GM18873 (cell line): ENCODE data around the gene MSX1.

ENCODE experiments used
- ATAC-seq: cut with Tn5 transposase; IDR thresholded peaks from one replicate; pipeline ENCODE4 v1.9.1; 2021; ENCODE audit warnings: mild to moderate bottlenecking, moderate library complexity, moderate number of reproducible peaks; ENCODE audit not compliant: unreplicated experiment, low FRiP score

Gene MSX1

DNA sequence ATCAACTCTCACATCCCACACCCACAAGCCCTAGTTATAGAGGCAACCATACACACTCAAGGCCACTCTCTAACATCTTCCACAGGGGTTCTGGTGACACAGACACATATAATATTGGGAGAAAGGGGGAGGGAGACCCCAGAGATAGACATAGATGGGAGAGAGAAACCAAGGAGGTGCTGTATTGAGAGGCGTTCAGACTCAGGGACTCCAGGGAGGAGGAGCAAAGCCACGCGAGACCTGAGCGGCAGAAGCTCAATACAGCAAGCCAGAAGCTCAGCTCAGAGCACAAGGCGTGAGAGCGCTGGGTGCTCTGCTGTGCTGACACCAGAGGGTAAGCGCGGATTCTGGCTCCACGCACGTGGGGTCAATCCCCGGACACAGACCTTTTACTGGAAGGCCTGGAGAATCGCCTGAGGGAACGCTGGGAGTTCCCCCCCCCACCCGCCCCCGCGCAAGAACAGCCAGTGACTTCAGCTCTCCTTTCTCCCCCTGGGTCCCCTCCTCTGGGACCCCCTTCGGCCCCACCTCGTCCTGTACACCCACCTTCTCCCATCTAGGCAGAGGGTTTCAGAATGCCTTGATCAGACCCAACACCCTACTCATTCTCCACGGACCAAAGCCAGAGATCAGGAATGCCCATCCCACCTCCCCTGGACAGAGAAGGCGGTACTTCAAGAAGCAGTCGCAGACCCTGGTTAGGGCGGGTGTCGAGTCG is 8.7 kb downstream of the MSX1 start:
- no peak for ATAC-seq

DNA sequence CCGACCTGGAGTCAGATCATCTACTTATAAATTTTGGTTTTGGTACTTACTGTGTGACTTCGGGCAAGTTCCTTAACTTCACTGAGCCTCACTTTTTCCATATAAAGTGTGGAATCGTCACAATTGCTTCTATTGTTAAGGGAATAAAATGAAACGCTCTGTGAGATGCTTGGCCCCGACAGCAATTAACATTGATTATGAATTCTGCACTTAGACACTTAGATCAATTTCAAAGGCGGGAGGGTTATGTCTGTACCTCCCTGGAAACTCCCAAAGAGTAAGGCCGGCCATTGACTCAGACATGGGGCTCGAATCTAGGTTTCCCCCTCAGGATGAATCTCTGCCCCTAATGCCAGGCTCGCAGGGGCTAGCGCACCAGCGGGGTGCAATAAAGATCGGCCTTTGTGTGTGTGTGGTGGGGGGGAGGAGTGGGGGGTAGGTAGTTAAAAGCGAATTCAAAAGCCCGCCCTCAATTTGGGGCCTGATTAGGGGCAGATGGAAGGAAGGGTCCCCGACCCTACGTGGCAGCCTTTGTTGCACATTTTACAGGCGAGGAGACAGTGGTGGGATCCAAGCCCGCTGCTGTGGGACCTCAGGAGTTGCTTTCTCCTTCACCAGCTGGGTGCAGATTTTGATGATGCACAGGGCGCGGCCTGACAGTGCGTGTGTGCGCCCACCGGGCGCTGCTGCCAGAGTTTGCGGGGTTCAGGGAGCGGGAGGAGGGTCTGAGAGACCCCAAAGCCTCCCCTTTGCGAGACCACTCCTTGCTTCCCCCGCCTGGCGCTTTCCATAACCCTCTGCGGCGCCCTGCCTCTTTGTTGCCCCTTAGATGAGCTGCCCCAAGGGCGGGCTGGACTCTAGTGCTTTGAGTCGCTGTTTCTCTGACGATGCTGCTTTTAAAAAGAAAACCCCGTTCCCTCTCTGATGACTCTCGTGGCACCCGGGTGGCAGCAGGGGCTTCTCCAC is 9.6 kb downstream of the MSX1 start:
- ATAC-seq: no peak

GRCh38 chr4:4869731-4870571 is 10.5 kb downstream of the MSX1 start:
- ATAC-seq: no peak

DNA sequence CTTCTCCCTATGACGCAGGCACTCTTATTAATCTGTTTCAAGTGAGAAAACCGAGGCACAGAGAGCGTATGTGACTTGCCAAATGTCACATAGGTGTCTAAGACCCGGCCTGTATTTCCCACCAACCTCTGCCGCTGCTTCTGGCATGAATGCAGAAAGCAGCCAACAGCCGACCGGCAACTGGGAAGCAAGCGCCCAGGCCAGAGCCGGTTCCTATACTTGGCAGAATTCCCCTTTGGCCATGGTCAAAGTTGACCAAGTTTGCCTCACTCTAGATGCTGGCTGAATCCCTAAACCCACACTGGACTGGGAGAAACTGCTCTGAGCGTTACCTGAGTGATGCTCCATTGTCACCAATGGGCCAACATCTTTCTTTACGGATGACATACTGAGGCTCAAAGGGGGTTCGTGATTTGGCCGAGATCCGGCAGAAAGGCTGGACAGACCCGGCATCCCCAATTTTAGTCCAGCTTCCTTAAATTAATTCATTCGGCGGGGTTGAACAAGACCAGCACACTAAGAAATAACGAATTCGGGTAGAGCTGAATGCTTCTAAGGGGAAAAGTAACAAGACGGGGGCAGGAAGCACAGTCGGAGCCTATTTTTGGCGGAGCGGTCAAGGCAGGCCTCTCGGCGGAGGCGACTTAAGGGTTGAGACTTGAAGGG is 11.2 kb downstream of the MSX1 start:
- no peak for ATAC-seq

DNA sequence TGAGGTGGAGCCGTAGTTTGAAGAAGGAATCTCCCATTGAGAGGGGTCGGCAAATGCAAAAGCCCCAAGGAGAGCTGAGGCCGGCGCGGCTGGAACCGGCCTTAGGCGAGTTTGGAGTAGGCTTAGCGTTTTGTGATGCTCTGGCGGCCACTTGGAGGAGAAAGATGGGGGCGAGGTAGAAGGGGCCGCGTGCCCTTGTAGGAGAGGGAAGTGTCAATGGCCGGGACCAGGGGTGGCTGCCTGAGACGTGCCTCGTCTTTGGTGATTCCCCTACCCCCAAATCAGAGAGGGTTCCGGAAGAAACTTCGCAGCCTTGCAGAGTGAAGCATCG is 11.7 kb downstream of the MSX1 start:
- no peak for ATAC-seq

DNA sequence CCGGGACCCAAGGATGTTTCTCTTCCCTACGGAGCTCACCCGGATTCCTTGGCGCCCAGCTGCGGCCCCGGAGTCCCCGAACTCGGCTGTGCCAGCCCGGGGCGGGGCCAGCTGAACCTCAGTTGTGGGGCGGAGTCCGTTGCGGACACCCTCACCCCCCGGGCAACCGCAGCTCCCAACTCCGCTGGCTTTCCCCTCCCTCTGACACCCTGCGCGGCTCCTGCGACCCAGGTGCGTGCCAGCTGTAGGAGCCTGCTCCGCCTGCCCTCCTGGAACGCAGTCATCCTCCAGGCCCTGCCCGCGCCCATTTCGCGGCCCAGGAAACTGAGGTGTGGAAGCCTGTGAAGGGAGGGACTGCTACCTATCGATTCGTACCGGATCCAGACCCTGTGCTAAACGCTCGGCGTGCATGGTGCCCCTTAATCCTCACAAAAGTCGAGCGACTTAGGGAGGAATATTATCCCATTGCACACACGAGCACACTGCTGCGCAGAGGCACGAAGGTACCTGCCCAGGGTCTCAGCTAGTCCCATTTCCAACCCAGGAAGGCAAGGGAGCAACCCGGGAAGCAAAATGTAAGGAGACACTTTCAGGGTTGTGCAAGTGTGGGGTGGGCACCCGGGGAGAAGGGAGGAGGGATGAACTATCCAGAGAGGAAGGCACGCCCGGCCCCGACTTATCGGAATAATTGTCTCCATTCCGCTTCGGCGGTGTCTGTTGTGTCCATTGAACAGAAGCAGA is 12.3 kb downstream of the MSX1 start:
- no peak for ATAC-seq

GRCh38 chr4:4872314-4872903 is 12.9 kb downstream of the MSX1 start:
- ATAC-seq: no peak

DNA sequence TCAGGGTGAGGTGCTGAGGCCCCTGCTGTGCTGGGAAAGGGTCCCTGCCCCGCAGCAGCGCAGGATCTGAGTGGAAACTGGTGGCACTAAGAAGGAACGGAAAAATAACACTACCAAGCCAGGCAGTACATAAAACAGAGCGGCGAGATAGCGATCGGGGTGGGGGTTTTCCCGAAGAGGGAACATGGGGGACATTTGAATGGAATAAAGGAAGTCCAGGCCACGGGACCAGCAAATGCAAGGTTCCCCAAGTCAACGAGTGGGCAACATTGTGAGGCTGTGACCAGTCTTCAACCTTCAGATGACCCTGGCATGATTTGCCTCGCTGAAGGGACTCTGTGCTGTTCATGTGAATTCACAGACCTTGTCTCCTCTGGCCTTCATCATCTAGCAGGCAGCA is 13.7 kb downstream of the MSX1 start:
- ATAC-seq: no peak

- ATAC-seq: no peak
Measured at GRCh38 chr4:4874254-4874653, 14.8 kb downstream of the MSX1 start.

DNA sequence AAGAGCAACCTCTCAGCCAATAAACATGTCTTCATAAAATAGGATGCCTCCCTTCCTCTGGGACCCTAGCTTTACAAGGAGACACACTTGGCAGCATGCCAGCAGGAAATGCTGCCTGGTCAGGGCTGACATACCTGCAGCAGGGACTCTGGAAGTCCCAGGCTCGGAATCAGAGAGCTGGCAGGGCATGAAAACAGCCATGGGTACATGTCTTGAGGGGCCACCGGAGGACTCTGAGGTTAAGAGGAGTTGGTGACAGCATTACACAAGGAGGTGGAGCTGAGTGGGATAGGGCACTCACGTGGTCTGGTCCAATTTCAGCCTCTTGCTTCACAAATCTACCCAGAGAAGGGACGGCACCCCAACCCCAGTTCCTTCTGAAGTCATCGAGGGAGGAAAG is 15.7 kb downstream of the MSX1 start:
- no peak for ATAC-seq

DNA sequence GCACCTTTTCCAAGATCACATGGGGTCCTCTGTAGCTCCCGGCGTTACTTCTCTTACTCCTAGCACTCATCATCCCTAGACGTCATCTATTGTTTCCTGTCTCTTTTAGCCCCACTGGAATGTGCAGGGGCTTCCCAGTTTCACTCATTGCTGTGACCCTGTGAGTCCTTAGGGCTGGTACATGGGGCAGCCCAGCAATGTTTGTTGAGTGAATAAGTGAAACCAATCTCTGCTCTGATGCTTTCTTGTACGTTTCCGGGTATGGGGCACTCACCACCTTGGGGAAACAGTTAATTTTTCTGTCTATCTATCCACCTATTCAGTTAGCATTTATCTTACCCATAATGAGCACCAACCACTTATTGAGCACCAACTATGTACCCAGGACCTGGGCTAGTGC is 16.1 kb downstream of the MSX1 start:
- ATAC-seq: no peak

- no peak for ATAC-seq
Measured at GRCh38 chr4:4876945-4877661, 17.6 kb downstream of the MSX1 start.

- ATAC-seq: no peak
Measured at GRCh38 chr4:4880492-4880891, 21.0 kb downstream of the MSX1 start.

DNA sequence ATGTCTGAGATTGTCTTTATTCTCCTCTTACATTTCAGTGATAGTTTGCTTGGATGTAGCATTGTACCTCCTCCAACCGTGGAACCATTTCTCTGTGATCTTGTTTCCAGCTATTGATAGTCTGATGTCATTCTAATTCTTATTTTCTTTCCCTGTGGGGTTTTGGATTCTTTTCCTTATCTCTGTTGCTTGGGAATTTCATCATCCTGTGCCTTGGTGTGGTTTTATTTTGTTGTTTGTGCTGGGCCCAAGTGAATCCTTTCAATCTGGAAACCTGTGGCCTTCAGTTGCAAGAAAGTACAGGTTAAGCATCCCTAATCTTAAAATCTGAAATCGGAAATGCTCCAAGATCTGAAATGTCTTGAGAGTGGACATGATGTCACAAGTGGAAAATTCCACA is 22.0 kb downstream of the MSX1 start:
- ATAC-seq: no peak

GRCh38 chr4:4884611-4885010 is 25.1 kb downstream of the MSX1 start:
- ATAC-seq: no peak

- no peak for ATAC-seq
Measured at GRCh38 chr4:4887426-4887825, 28.0 kb downstream of the MSX1 start.

DNA sequence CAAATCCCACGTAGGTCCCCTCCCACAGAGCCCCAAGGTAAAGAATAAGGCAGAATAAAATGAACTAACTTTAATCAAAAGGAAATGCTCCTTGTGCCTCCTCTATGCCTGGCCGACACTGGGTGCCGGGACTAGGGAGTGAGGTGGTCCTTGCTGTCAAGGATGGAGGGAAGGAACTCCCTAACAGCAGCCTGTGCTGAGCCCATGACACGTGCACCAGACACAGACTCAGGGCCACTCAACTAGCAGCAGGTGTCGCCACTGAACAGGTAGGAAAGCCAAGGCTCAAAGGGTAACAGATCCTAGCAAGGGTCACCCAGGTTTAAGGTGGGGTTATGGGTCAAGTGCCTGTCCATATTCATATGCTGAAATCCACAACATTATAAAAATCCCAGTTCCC is 29.2 kb downstream of the MSX1 start:
- no peak for ATAC-seq

DNA sequence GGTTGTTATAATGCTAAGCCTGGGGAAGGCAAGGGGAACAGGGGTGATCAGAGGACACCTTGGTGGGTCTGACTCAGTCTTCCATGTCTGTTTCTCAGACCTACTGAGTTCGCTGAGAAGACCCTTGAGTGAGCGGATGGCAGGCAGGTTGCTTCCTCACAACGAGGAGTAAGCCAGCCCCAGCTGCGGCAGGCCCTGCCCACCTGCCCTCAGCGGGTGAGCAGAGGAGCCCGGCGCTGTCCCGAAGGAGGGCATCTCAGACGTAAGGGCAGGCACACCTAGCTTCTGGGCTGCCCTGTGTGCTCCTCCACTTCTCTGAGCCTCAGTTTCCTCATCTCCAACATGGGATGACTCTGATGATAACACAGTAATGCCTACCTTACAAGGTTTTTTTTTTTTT is 30.3 kb downstream of the MSX1 start:
- no peak for ATAC-seq
